HepG2 (cell line): ENCODE results near the gene SYT14. TPM values are rescaled to one million over a fixed set of nuclear protein-coding genes. Genes with fewer than 3 reads are reported as not detected.

Source experiments
- ATAC-seq: fragments of 200-7000 bp; cut with Tn5 transposase; 3 replicates; pipeline ENCODE4 v1.9.1; 2020; ENCODE audit warnings: mild to moderate bottlenecking, moderate library complexity
- BruUV-seq: library from RNA; stranded (reverse); fragments of 400-500 nt; replicated peaks from 2 replicates; lab custom pipeline; 2021; lab: Mats Ljungman, UMichigan
- CTCF ChIA-PET: fragments of 300-600 bp; formaldehyde crosslinking; extraction: SDS; loops from one replicate; lab custom pipeline; 2021; ENCODE audit warnings: low total read pairs, inconsistent platforms, low intra/inter-chr PET ratio; lab: Yijun Ruan, JAX
- POLR2A ChIA-PET: fragments of 350-600 bp; sonication (Branson Sonifier 250); formaldehyde crosslinking; loops from one replicate; lab custom pipeline; 2020; ENCODE audit warnings: antibody characterized with exemption, inconsistent platforms; lab: Yijun Ruan, JAX
- DNase-seq: peaks from one replicate; pipeline ENCODE4 v3.0.0-alpha.2; 2015; ENCODE audit warnings: low spot score
- FAIRE-seq: peaks from 3 replicates; lab custom pipeline; 2011; peaks lifted over from hg19 to GRCh38; lab: Jason Lieb, UNC
- H2AFZ ChIP-seq: one replicate; pipeline ENCODE4 v1.6.1; 2011; ENCODE audit warnings: low read length, inconsistent platforms
- H3K27ac ChIP-seq: fragments of 300-600 bp; 3 replicates; pipeline ENCODE4 v1.8.0; 2011; ENCODE audit warnings: mixed run types, mild to moderate bottlenecking, mixed read lengths, low read length, inconsistent platforms; ENCODE audit not compliant: insufficient read depth; ENCODE audit errors: extremely low read length
- H3K27me3 ChIP-seq, 2 experiments: fragments of 200-600 bp in 1 of 2; 2 replicates in 1 of 2; 3 replicates in 1 of 2; pipeline versions ENCODE4 v1.6.0 to v1.8.0; 2011; ENCODE audit warnings: low read length in 2 of 2, mild to moderate bottlenecking in 2 of 2, moderate library complexity in 2 of 2, inconsistent platforms in 1 of 2; ENCODE audit not compliant: insufficient read depth in 2 of 2, control insufficient read depth in 1 of 2
- H3K36me3 ChIP-seq, 2 experiments: fragments of 200-600 bp in 1 of 2; replicated peaks in 1 of 2; 2 replicates in 1 of 2; 3 replicates in 1 of 2; pipeline versions ENCODE4 v1.5.1 to v1.8.0; 2011; ENCODE audit warnings: low read length in 2 of 2, inconsistent platforms in 1 of 2; ENCODE audit not compliant: insufficient read depth in 2 of 2, control insufficient read depth in 1 of 2
- H3K4me1 ChIP-seq: 2 replicates; pipeline ENCODE4 v1.5.1; 2012; ENCODE audit warnings: low read length, inconsistent platforms; ENCODE audit not compliant: insufficient read depth
- H3K4me2 ChIP-seq: 2 replicates; pipeline ENCODE4 v1.6.0; 2011; ENCODE audit warnings: low read depth, low read length, inconsistent platforms
- H3K4me3 ChIP-seq, 3 experiments: fragments of 200-600 bp in 1 of 3; sonication (generic), shearing (Covaris generic) in 1 of 3; replicated peaks in 1 of 3; 2 replicates each; pipeline ENCODE4 v1.5.1; 2011 to 2016; ENCODE audit warnings: low read length in 3 of 3, inconsistent platforms in 2 of 3, low read depth in 2 of 3, mild to moderate bottlenecking in 2 of 3, control low read depth in 1 of 3, mixed read lengths in 1 of 3; ENCODE audit not compliant: insufficient read depth in 1 of 3
- H3K79me2 ChIP-seq: one replicate; pipeline ENCODE4 v1.6.1; 2011; ENCODE audit warnings: low read length, inconsistent platforms; ENCODE audit not compliant: insufficient read depth
- H3K9ac ChIP-seq: 2 replicates; pipeline ENCODE4 v1.6.0; 2011; ENCODE audit warnings: mild to moderate bottlenecking, low read depth, low read length, inconsistent platforms; ENCODE audit not compliant: insufficient read depth
- H3K9me3 ChIP-seq: 2 replicates; pipeline ENCODE4 v1.5.1; 2012; ENCODE audit warnings: mild to moderate bottlenecking, low read length
- H4K20me1 ChIP-seq: 2 replicates; pipeline ENCODE4 v1.6.0; 2011; ENCODE audit warnings: inconsistent platforms, mild to moderate bottlenecking, low read length, moderate library complexity; ENCODE audit not compliant: insufficient read depth
- ATF7 ChIP-seq, 2 experiments: fragments of 450-650 bp in 1 of 2; sonication (generic) in 1 of 2; formaldehyde crosslinking in 1 of 2; IDR thresholded peaks; 2 replicates each; pipeline versions ENCODE4 v1.4.0 to v1.6.1; 2016 to 2020; ENCODE audit warnings: antibody characterized with exemption in 1 of 2, mild to moderate bottlenecking in 1 of 2, missing genetic modification reagents in 1 of 2
- BHLHE40 ChIP-seq: IDR thresholded peaks from 2 replicates; pipeline ENCODE4 v1.6.1; 2011; ENCODE audit warnings: low read length, improper control_type of control experiment
- CREB1 ChIP-seq, 2 experiments: fragments of 450-650 bp in 1 of 2; IDR thresholded peaks; 2 replicates each; pipeline ENCODE4 v1.6.1; 2016 to 2017; ENCODE audit warnings: control low read depth in 1 of 2, mild to moderate bottlenecking in 1 of 2, missing compliant biosample characterization in 1 of 2, missing genetic modification characterization in 1 of 2
- DBP ChIP-seq: sonication (generic); formaldehyde crosslinking; IDR thresholded peaks from 2 replicates; pipeline ENCODE4 v1.4.0; 2020; ENCODE audit warnings: missing genetic modification reagents; ENCODE audit errors: not compliant biosample characterization
- FOXO4 ChIP-seq: sonication (generic); formaldehyde crosslinking; conservative IDR thresholded peaks from 2 replicates; pipeline ENCODE4 v1.8.1; 2023; ENCODE audit warnings: missing genetic modification reagents
- RXRB ChIP-seq: IDR thresholded peaks from 2 replicates; pipeline ENCODE4 v1.6.1; 2016; ENCODE audit warnings: borderline replicate concordance, missing genetic modification reagents, missing compliant biosample characterization
- TBX2 ChIP-seq: sonication (generic); formaldehyde crosslinking; IDR thresholded peaks from 2 replicates; pipeline ENCODE4 v1.5.0; 2020; ENCODE audit warnings: missing genetic modification reagents, mild to moderate bottlenecking, borderline replicate concordance
- TSC22D2 ChIP-seq: sonication (generic); formaldehyde crosslinking; IDR thresholded peaks from 2 replicates; pipeline ENCODE4 v1.5.1; 2020; ENCODE audit warnings: missing genetic modification reagents, mild to moderate bottlenecking, borderline replicate concordance
- ZNF350 ChIP-seq: sonication (generic); formaldehyde crosslinking; IDR thresholded peaks from 2 replicates; pipeline ENCODE4 v1.4.0; 2020; ENCODE audit warnings: mild to moderate bottlenecking, low read depth, missing genetic modification reagents, borderline replicate concordance
- ZNF513 ChIP-seq: sonication (generic); formaldehyde crosslinking; conservative IDR thresholded peaks from 2 replicates; pipeline ENCODE4 v1.5.0; 2020; ENCODE audit warnings: missing genetic modification reagents
- ZNF605 ChIP-seq: sonication (generic); formaldehyde crosslinking; IDR thresholded peaks from 2 replicates; pipeline ENCODE4 v1.8.0; 2022; ENCODE audit warnings: mild to moderate bottlenecking, missing genetic modification reagents
- WGBS: methylation state at CpG from one replicate; pipeline ENCODE4 v1.1.6; 2017; ENCODE audit warnings: low lambda C conversion rate; 5-methylcytosine and 5-hydroxymethylcytosine counted together
- in situ Hi-C: cut with HindIII; loops from 2 replicates; pipeline ENCODE4 v1.10.0; 2017; ENCODE audit warnings: low pct_unique_long_range_greater_than_20kb; ENCODE audit not compliant: extremely low pct_ligation_motif_present
- intact Hi-C: fragments of 100-400 bp; cut with micrococcal nuclease; formaldehyde crosslinking; loops from one replicate; pipeline ENCODE4 v1.10.0; 2022; ENCODE audit not compliant: unreplicated experiment
- polyA plus RNA-seq, 8 experiments: library from polyadenylated mRNA; depleted of rRNA in 3 of 8; stranded (reverse) in 7 of 8; unstranded in 1 of 8; fragments of >200 nt; fragmentation: Illumina TruSeq in 4 of 8; extraction: Trizol in 4 of 8; gene quantifications; 2 replicates each; pipeline versions ENCODE4 v1.2.1 to v1.2.3, GENCODE V29; 2011 to 2016; ENCODE audit warnings: low read depth in 4 of 8, missing spikeins in 1 of 8, mixed read lengths in 1 of 8; ENCODE audit not compliant: insufficient read depth in 1 of 8
- total RNA-seq, 5 experiments: library from RNA; depleted of rRNA; stranded (reverse); fragments of >200 nt; fragmentation: Illumina TruSeq; extraction: Trizol; gene quantifications; 2 replicates each; pipeline ENCODE4 v1.2.3, GENCODE V29; 2016; ENCODE audit warnings: low read depth in 1 of 5

SYT14 gene
- total and polyA plus RNA-seq, 2 of the 13 experiments (the other 11 are each of a cell fraction or from before 2014, with no cell fraction given): not detected

GRCh38 chr1:210024282-210024681 lies 86.3 kb downstream of the SYT14 start:
- in situ Hi-C loops (no loop called here), intact Hi-C loops (no loop called here)
- no peaks in the 10 kb centered on the region for H4K20me1 ChIP-seq
- H3K4me2 ChIP-seq: no peak overlapping the region
- ATAC-seq (no peak), DNase-seq (no peak), FAIRE-seq (no peak)
- H2AFZ ChIP-seq: no peak overlapping the region
- no peak overlapping the region for H3K4me3 ChIP-seq
- WGBS: 3% methylated on average over 2 of the region's 2 CpGs
- H3K27me3 ChIP-seq: no peaks in the 10 kb centered on the region
- CTCF ChIA-PET: no interaction called here
- H3K79me2 ChIP-seq: no peaks in the 10 kb centered on the region
- no peak overlapping the region for H3K27ac ChIP-seq
- no peaks in the 10 kb centered on the region for H3K4me1 ChIP-seq
- no peaks in the 10 kb centered on the region for H3K9me3 ChIP-seq
- no peak for TF ChIP-seq DBP (CRISPR knock-in tag)
- TF ChIP-seq CREB1 (IDR thresholded peaks at IDR 0.05): 0 out of 2 replicates have a peak, but pooled peaks have one; percentile 36
- no peak for TF ChIP-seq CREB1 (CRISPR knock-in tag; IDR thresholded peaks at IDR 0.05)
- TF ChIP-seq ZNF605: no peak
- TF ChIP-seq RXRB (CRISPR knock-in tag): no peak
- TF ChIP-seq ZNF513 (CRISPR knock-in tag): no peak
- TF ChIP-seq ZNF350 (CRISPR knock-in tag): no peak
- TF ChIP-seq FOXO4: no peak
- TF ChIP-seq TBX2 (CRISPR knock-in tag): no peak
- no peak for TF ChIP-seq BHLHE40
- peak; percentile 95 for TF ChIP-seq ATF7 (IDR thresholded peaks at IDR 0.05)
- TF ChIP-seq ATF7 (CRISPR knock-in tag; IDR thresholded peaks at IDR 0.05): no peak
- TF ChIP-seq TSC22D2: no peak
- no peak overlapping the region for H3K9ac ChIP-seq
- no peaks in the 10 kb centered on the region for H3K36me3 ChIP-seq
- no TSS peak for BruUV-seq
- POLR2A ChIA-PET: no interaction called here
